Activated CD4-positive, alpha-beta T cell treated with anti-CD3 and anti-CD28 coated beads for 24 hours (primary cell): ENCODE results near the gene PDE11A.
"Not testable (repeated sequence)": the region's sequence is repeated elsewhere in the genome, so short reads cannot be mapped to it uniquely, and the experiment has no call there.

Experiments used
- DNase-seq, 2 donors: peaks; one replicate each; pipeline ENCODE4 v3.0.0-alpha.2; 2020; ENCODE audit warnings: low read depth in 2 of 2

Gene PDE11A

GRCh38 chr2:178008636-178009289 is 63.8 kb downstream of the PDE11A start:
- DNase-seq, result no peak

- no peak for DNase-seq
These were observed 65.9 kb downstream of the PDE11A start for GRCh38 chr2:178006710-178007109.

GRCh38 chr2:178005756-178006155 is 66.8 kb downstream of the PDE11A start:
- DNase-seq, result no peak

- DNase-seq, result no peak
These were observed 70.5 kb downstream of the PDE11A start for GRCh38 chr2:178002038-178002437.

GRCh38 chr2:177998996-177999395 is 73.6 kb downstream of the PDE11A start:
- DNase-seq, result no peak

- no peak for DNase-seq
These were observed 74.6 kb downstream of the PDE11A start for GRCh38 chr2:177998006-177998405.

GRCh38 chr2:177992992-177993391 is 79.6 kb downstream of the PDE11A start:
- no peak for DNase-seq

- no peak for DNase-seq
These were observed 83.3 kb downstream of the PDE11A start for GRCh38 chr2:177989029-177989885.

- no peak for DNase-seq
These were observed 87.8 kb downstream of the PDE11A start for GRCh38 chr2:177984749-177985148.

- DNase-seq, result no peak
These were observed 89.3 kb downstream of the PDE11A start for GRCh38 chr2:177983183-177983788.

GRCh38 chr2:177972782-177973181 is 99.8 kb downstream of the PDE11A start:
- DNase-seq, result no peak

- DNase-seq, result no peak
These were observed 100.5 kb downstream of the PDE11A start for GRCh38 chr2:177972123-177972522.

GRCh38 chr2:177970670-177971454 is 101.7 kb downstream of the PDE11A start:
- no peak for DNase-seq

GRCh38 chr2:177964892-177965291 is 107.7 kb downstream of the PDE11A start:
- DNase-seq, result no peak

GRCh38 chr2:177952151-177952550 is 120.4 kb downstream of the PDE11A start:
- no peak for DNase-seq

- not testable (repeated sequence) for DNase-seq
These were observed 125.0 kb downstream of the PDE11A start for GRCh38 chr2:177947598-177947997.

GRCh38 chr2:177944530-177944929 is 128.0 kb downstream of the PDE11A start:
- DNase-seq, result not testable (repeated sequence)

GRCh38 chr2:177942731-177943130 is 129.8 kb downstream of the PDE11A start:
- no peak for DNase-seq

GRCh38 chr2:177939211-177939610 is 133.4 kb downstream of the PDE11A start:
- DNase-seq, result no peak

GRCh38 chr2:177930916-177931315 is 141.7 kb downstream of the PDE11A start:
- no peak for DNase-seq

- no peak for DNase-seq
These were observed 142.7 kb downstream of the PDE11A start for GRCh38 chr2:177929662-177930522.
